Head of caudate nucleus (tissue), 42 donors: ENCODE measurements around the gene DECR2.
"Not testable (repeated sequence)": the region's sequence is repeated elsewhere in the genome, so short reads cannot be mapped to it uniquely, and the experiment has no call there.

Experiments used
- DNase-seq, 42 donors: peaks; one replicate each; pipeline versions ENCODE4 v3.0.0 to v3.0.0-alpha.2; 2020 to 2021; ENCODE audit warnings: mixed read lengths in 7 of 42
- intact Hi-C: fragments of 100-400 bp; cut with DNase I; formaldehyde crosslinking; loops from one replicate; pipeline ENCODE4 v1.15.0; 2022

The DECR2 gene

GRCh38 chr16:396199-396598, 5.5 kb upstream of the DECR2 start:
- intact Hi-C loops, result no loop called here

GRCh38 chr16:396605-397004, 5.1 kb upstream of the DECR2 start:
- DNase-seq, result peak in 30 of 42 donors; percentile 32 to 80 (median 58)
- intact Hi-C loops, result no loop called here

More at GRCh38 chr16:396199-396598, 5.5 kb upstream of the DECR2 start:
- no peak for DNase-seq

- peak in 6 of 42 donors; percentile 29 to 54 (median 47) for DNase-seq
- intact Hi-C loops, result no loop called here
Observed at GRCh38 chr16:397135-397661, 4.5 kb upstream of the DECR2 start, which contains the start of gene NME4. TSS of gene NME4 (plus strand) at chr16:397199. CDS start at chr16:397223, 24 bp downstream.

GRCh38 chr16:397736-398332, 3.9 kb upstream of the DECR2 start:
- intact Hi-C loops, result no loop called here
- DNase-seq, result peak; percentile 57 to 89 (median 76)

- intact Hi-C loops, result no loop called here
Observed at GRCh38 chr16:398561-399339, 2.9 kb upstream of the DECR2 start.

GRCh38 chr16:399340-400019, 2.2 kb upstream of the DECR2 start:
- intact Hi-C loops, result no loop called here
- DNase-seq, result no peak

More at GRCh38 chr16:398561-399339, 2.9 kb upstream of the DECR2 start:
- no peak for DNase-seq

- intact Hi-C loops, result no loop called here
- DNase-seq, result no peak
Observed at GRCh38 chr16:400061-400591, 1.6 kb upstream of the DECR2 start.

- no peak for DNase-seq
Observed at GRCh38 chr16:404971-405486, 3.3 kb downstream of the DECR2 start.

GRCh38 chr16:405548-406506, 4.1 kb downstream of the DECR2 start:
- DNase-seq, result no peak
- intact Hi-C loops, result no loop called here

More at GRCh38 chr16:404971-405486, 3.3 kb downstream of the DECR2 start:
- intact Hi-C loops, result no loop called here

GRCh38 chr16:407253-407652, 5.6 kb downstream of the DECR2 start:
- no peak for DNase-seq
- intact Hi-C loops, result no loop called here

GRCh38 chr16:410516-411178, 9.0 kb downstream of the DECR2 start:
- intact Hi-C loops, result no loop called here
- no peak for DNase-seq

GRCh38 chr16:411576-412265, 10.0 kb downstream of the DECR2 start:
- DNase-seq, result no peak
- intact Hi-C loops, result no loop called here

- intact Hi-C loops, result no loop called here
- DNase-seq, result no peak
Observed at GRCh38 chr16:414395-415169, 12.9 kb downstream of the DECR2 start.

- intact Hi-C loops, DNase-seq: not testable (repeated sequence)
Observed at GRCh38 chr16:415170-415498, 13.4 kb downstream of the DECR2 start.

GRCh38 chr16:422179-422578, 20.5 kb downstream of the DECR2 start:
- DNase-seq, result peak in 3 of 42 donors; percentile 33 to 43 (median 36)
- intact Hi-C loops, result loop anchor here (10.0 kb wide), 1 partner anchor 103 kb away; the partner anchor contains the start of gene CAPN15

GRCh38 chr16:424033-424622, 22.4 kb downstream of the DECR2 start:
- peak in 41 of 42 donors; percentile 18 to 86 (median 59) for DNase-seq
- intact Hi-C loops, result loop anchor here (10.0 kb wide), 1 partner anchor 101 kb away; the partner anchor contains the start of gene CAPN15
